BJ (cell line): ENCODE measurements around the gene YIF1B. TPM values are rescaled to one million over a fixed set of nuclear protein-coding genes. Genes with fewer than 3 reads are reported as not detected.

ENCODE experiments used
- CTCF ChIA-PET: fragments of 350-600 bp; formaldehyde crosslinking; extraction: SDS; loops from one replicate; lab custom pipeline; 2021; ENCODE audit warnings: antibody characterized with exemption, inconsistent platforms; lab: Yijun Ruan, JAX
- POLR2A ChIA-PET: fragments of 300-600 bp; sonication (Branson Sonifier 250); formaldehyde crosslinking; extraction: SDS; loops from one replicate; lab custom pipeline; 2021; ENCODE audit warnings: antibody characterized with exemption; lab: Charles Lee
- DNase-seq: peaks from one replicate; pipeline ENCODE4 v3.0.0-alpha.2; 2011; ENCODE audit warnings: low read depth
- H3K27me3 ChIP-seq: 2 replicates; pipeline ENCODE4 v1.6.0; 2011; ENCODE audit warnings: low read length; ENCODE audit not compliant: control insufficient read depth, insufficient read depth
- H3K36me3 ChIP-seq: 2 replicates; pipeline ENCODE4 v1.5.1; 2011; ENCODE audit warnings: low read length; ENCODE audit not compliant: control insufficient read depth, insufficient read depth
- H3K4me3 ChIP-seq: 2 replicates; pipeline ENCODE4 v1.5.1; 2011; ENCODE audit warnings: low read depth, mild to moderate bottlenecking, control low read depth, low read length
- CTCF ChIP-seq: IDR thresholded peaks from 2 replicates; pipeline ENCODE4 v1.5.1; 2011; ENCODE audit warnings: low read depth, mild to moderate bottlenecking, control low read depth, inconsistent platforms, low read length, moderate library complexity; ENCODE audit not compliant: insufficient read depth
- polyA plus RNA-seq: library from polyadenylated mRNA; depleted of rRNA; stranded (reverse); fragments of >200 nt; gene quantifications from 2 replicates; pipeline ENCODE4 v1.2.3, GENCODE V29; 2011

YIF1B gene
- polyA plus RNA-seq, 1 experiment = 211 TPM

- POLR2A ChIA-PET = no interaction called here
- TF ChIP-seq CTCF = no peak
- Histone ChIP-seq H3K27me3 (no peaks in the 10 kb centered on the region), H3K4me3 (no peak overlapping the region), H3K36me3 (no peaks in the 10 kb centered on the region)
- no peak for DNase-seq
- CTCF ChIA-PET = interaction anchor here (1.0 kb wide), 1 partner anchor 11 kb away, joined by 3 read pairs; no protein-coding TSS in a partner anchor
Observed at GRCh38 chr19:38283271-38283670, 32.5 kb downstream of the YIF1B start.

GRCh38 chr19:38281811-38282566, 33.8 kb downstream of the YIF1B start:
- Histone ChIP-seq H3K36me3 (no peaks in the 10 kb centered on the region), H3K27me3 (no peaks in the 10 kb centered on the region), H3K4me3 (no peak overlapping the region)
- POLR2A ChIA-PET = no interaction called here
- DNase-seq = no peak
- CTCF ChIA-PET = interaction anchor here (1.0 to 1.7 kb wide), 2 partner anchors 12 to 14 kb away, joined by 3 to 4 read pairs; no protein-coding TSS in a partner anchor
- TF ChIP-seq CTCF = no peak

- ChIA-PET POLR2A (no interaction called here), CTCF (interaction anchor here (0.7 to 1.7 kb wide), 2 partner anchors 16 to 56 kb away, joined by 3 to 4 read pairs; no protein-coding TSS in a partner anchor)
- no peak for DNase-seq
- H3K27me3 ChIP-seq = no peaks in the 10 kb centered on the region
- no peak overlapping the region for H3K4me3 ChIP-seq
- H3K36me3 ChIP-seq = no peaks in the 10 kb centered on the region
- TF ChIP-seq CTCF = no peak
Observed at GRCh38 chr19:38280030-38280921, 35.5 kb downstream of the YIF1B start.

- no peaks in the 10 kb centered on the region for H3K36me3 ChIP-seq
- TF ChIP-seq CTCF = no peak
- DNase-seq = no peak
- CTCF ChIA-PET = interaction anchor here (0.8 kb wide), 1 partner anchor 29 kb away, joined by 3 read pairs; no protein-coding TSS in a partner anchor
- POLR2A ChIA-PET = no interaction called here
- H3K4me3 ChIP-seq = no peak overlapping the region
- no peaks in the 10 kb centered on the region for H3K27me3 ChIP-seq
Observed at GRCh38 chr19:38278751-38279150, 37.0 kb downstream of the YIF1B start.
